GM19239 (cell line): Measurements from ENCODE around the gene DIP2C.

Experiments used
- DNase-seq: peaks from one replicate; pipeline ENCODE4 v3.0.0; 2011; ENCODE audit warnings: low spot score; ENCODE audit not compliant: insufficient read length
- FAIRE-seq: peaks from 2 replicates; lab custom pipeline; 2011; peaks lifted over from hg19 to GRCh38; lab: Jason Lieb, UNC

Gene DIP2C

GRCh38 chr10:392705-393037, 296.8 kb downstream of the DIP2C start:
- FAIRE-seq (no peak), DNase-seq (no peak)

GRCh38 chr10:391847-392704, 297.4 kb downstream of the DIP2C start:
- DNase-seq, result no peak
- no peak for FAIRE-seq

DNA sequence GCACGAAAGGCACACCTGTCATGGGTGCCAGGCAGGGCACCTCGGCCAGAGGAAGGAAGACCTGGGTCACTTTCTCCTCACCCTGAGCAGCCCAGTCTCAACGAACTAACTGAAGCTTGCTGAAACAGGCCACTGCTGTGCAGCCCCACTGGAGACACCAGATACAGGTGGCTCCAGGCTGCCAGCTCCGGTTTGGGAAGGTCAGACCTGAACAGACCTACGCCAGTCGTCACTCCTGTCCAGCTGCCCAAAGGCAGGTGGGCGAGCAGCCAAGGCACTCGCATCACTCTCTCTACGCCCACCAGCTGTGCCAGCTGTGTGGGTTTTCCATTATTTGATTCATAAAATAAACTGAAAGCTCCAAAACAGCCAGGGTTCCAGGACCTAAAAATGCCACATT, 298.2 kb downstream of the DIP2C start:
- FAIRE-seq, result no peak
- DNase-seq, result no peak

GRCh38 chr10:390449-391100, 298.9 kb downstream of the DIP2C start:
- FAIRE-seq (no peak), DNase-seq (no peak)

- DNase-seq, result no peak
- FAIRE-seq, result no peak
Measured at GRCh38 chr10:389836-390448, 299.5 kb downstream of the DIP2C start.

- DNase-seq (no peak), FAIRE-seq (no peak)
Measured at GRCh38 chr10:389261-389790, 300.1 kb downstream of the DIP2C start.

GRCh38 chr10:388661-389045, 300.8 kb downstream of the DIP2C start:
- DNase-seq (no peak), FAIRE-seq (no peak)

DNA sequence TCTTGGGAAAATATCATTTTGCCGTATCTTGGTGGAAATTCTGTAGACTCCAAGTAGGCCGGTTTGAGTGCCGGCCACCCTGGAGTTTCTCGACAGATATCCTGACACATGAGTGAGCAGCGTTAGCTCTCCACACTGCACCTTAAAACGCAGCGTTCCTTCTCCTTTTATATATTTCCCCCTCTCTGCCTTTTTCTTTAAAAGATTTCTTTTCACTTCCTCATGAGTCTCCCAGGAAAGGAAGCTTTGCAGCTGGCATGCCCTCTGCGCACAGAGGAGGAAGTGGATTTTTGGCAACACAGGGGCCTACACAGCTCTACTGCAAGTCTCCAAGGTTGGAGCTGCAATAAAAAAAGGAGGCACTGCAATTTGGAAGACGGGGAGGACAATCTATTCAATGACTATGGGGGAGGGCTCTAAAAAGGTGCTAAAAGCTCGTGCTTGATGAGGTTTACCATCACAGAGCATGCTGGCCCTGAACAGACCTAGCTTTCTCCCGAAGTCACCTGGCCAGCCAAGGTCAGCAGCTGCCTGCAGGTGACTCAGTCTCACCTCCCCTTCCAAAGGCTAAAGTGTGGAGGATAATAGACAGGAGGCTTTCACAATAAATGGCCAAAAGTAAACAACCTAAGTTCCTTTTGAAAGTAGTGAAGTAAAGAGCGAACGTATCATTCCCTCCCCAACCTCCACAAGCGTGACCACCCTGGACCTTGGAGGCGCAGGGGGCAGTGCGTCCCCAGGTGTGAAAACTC, 301.4 kb downstream of the DIP2C start:
- DNase-seq (no peak), FAIRE-seq (no peak)

GRCh38 chr10:387593-387891, 301.9 kb downstream of the DIP2C start:
- FAIRE-seq (no peak), DNase-seq (no peak)

DNA sequence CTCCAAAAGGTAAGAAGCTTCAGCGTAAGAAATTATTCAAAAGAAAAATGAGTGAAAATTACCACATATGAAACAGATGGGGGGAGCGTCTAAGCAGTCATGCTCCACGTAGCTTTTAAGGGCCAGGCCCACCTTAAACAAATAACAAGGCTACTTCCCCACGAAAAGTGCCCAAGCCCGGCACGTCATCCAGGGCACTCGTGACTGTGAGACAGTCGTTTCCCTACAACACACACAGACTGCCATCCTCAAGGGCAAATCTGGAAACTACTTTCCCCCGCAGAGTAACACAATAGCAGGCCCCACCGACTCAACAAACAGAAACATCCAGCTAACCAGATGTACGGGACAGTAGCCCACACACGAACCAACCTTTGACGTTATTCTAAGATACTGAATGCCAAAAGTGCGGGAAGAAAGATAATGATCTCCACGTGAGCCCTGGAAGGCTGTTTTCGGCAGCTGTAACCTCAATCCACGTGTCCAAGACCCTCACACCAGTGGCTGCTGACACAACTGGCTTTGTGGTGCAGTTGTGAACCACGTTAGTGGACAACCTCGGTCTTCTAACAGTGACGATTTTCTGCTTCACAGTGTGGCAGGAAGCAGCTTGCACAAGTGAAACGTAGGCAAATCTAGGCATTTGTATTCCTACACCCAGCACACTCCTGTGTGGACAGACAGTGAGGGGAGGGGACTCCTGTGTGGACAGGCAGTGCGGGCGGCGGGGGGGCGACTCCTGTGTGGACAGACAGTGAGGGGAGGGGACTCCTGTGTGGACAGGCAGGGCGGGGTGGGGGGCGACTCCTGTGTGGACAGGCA, 302.5 kb downstream of the DIP2C start:
- FAIRE-seq (no peak), DNase-seq (no peak)

DNA sequence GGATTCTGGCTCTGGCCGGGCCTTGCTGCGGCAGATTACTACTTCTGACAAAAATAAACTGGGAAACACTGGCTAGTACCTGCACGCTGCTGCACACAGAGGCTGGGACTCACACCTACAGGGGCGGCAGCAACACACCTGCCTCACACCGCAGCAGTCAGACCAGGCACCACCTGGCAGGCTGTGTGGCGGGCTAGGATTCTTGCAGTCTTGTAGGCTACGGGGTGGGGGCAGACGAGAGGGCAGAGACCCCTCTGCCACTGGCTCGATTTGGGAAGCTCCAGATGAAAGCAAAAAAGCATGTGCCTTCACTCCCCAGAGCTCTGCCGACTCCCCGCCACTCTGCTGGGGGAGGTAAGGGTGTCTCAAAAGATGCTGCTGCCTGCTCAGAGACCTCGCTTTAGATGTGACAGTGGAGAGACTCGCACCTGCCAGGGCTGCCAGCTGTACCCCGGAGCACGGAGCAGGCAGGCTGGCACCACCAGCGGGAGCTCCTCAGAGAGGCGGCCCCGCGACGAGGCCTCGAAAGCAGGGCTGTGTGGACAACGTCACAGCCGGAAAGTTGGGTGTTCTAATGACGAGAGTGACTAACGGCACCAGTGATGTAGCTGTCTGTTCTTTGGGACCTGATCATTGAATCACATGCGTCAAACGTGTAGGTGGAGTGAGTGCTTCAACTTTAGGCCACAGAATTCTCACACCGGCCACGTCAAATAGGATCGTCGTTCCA, 303.7 kb downstream of the DIP2C start:
- DNase-seq (no peak), FAIRE-seq (no peak)

DNA sequence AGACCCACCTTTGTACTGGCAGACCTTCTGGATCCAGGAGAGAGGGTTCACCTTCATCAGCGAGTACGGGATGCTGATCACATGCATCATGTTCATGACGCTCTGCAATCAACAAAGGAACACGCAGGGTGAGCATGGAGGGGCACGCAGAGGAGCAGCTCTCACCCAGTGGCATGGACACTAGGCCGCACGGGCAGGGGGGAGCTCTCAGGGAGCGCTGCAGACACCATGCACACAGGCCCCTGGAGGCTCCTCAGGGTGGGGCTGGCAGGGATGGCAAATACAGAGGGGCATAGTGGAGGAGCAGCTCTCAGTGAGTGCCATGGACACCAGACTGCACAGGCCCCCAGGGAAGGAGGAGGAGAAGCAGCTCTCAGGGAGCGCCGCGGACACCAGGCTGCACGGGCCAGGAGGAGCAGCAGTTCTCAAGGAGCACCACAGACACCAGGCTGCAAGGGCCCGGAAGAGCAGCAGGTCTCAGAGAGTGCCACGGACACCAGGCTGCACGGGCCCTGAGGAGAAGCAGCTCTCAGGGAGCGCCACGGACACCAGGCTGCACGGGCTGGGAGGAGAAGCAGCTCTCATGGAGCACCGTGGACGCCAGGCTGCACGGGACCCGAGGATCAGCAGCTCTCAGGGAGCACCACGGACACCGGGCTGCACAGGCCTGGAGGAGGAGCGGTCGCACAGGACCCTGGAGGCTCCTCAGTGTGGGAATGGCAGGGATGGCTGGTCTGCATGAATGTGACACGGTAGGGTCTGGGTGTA, 304.7 kb downstream of the DIP2C start:
- FAIRE-seq (no peak), DNase-seq (no peak)

DNA sequence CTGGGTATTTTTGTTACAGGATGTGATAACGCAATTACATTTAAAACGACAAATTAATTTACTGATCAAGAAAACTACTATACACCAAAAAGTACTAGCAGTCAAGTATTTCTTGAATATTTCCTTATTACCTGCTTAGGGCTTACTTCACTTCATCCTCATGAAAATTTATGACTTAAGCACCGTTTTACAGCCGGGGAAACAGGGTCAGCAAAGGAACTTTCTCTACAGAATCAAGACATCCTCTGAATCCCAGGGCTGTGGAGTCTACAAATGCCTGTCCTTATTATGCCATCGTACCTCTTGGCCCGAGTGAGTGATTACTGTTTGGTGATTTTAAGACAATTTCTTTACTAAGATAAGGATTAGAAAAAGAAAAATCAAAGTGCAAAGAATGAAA, 305.9 kb downstream of the DIP2C start:
- DNase-seq, result no peak
- no peak for FAIRE-seq

DNA sequence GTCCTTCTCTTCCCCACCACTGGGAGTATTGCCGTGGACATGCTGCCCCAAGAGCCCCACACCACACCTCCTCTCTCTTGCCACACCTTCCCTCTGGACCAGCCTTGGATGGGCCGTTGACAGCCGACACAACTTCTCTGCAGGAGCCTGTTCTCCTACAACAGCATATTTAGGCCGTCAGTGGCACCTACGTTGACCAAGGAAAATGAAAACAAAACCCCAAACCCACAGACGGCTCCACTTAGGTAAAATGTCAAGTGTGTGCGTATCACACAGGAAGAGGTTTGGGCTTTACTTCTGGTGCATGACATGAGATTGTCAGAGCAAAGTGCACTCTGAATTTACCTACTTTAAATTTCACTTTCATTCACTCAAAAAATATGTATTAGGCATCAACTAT, 307.7 kb downstream of the DIP2C start:
- FAIRE-seq, result no peak

DNA sequence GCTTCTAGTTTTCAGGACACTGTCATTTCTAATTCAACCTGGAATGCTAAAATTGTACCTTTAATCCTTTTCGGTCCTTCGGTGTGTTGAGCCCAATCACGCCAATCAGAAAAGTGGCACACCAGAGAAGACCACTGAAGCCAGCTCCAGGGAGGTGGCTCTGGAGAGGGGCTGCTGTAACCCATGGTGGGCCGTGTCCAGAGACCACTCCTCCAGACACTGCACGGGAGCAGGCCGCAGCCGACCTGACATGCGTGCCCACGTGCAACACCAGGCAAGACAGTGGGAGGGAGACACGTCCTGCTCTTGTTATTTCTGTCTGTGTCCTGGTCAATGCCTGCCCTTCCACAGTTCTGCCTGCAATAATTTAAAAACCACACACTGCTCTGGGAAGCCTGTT, 308.1 kb downstream of the DIP2C start:
- no peak for FAIRE-seq
- no peak for DNase-seq

More for the DNA sequence above, 307.7 kb downstream of the DIP2C start:
- no peak for DNase-seq

GRCh38 chr10:380313-380940, 309.0 kb downstream of the DIP2C start:
- no peak for DNase-seq
- no peak for FAIRE-seq

GRCh38 chr10:378930-379704, 310.4 kb downstream of the DIP2C start:
- FAIRE-seq, result no peak
- no peak for DNase-seq
